ENCODE data around the gene METTL25B. TPM values are rescaled to one million over a fixed set of nuclear protein-coding genes. Genes with fewer than 3 reads are reported as not detected.

Gene METTL25B
- total and polyA plus RNA-seq, 10 of the 15 experiments (the other 5 are each of a cell fraction or from before 2014, with no cell fraction given) = 5.9 to 25.2 (median 13.5) TPM

- peak; percentile 81 for TF ChIP-seq SIN3A (IDR thresholded peaks at IDR 0.05; ENCODE audit: low read depth, low read length)
- TF ChIP-seq NKRF (conservative IDR thresholded peaks at IDR 0.05) = peak; percentile 61
- 0 out of 2 replicates have a peak, but pooled peaks have one; percentile 18 for TF ChIP-seq CHD1 (IDR thresholded peaks at IDR 0.05; ENCODE audit: low read depth, low read length)
- TF ChIP-seq ZNF622 (IDR thresholded peaks at IDR 0.05) = no peak
- TF ChIP-seq BRCA1 (IDR thresholded peaks at IDR 0.05; ENCODE audit: low read depth, low read length) = no peak
- no peak for TF ChIP-seq JUNB (IDR thresholded peaks at IDR 0.05)
- TF ChIP-seq MAX (IDR thresholded peaks at IDR 0.05; ENCODE audit: low read depth, low read length) = peak; percentile 89
Observed at GRCh38 chr1:156751757-156752481, 23.6 kb downstream of the METTL25B start (continued).

DNA sequence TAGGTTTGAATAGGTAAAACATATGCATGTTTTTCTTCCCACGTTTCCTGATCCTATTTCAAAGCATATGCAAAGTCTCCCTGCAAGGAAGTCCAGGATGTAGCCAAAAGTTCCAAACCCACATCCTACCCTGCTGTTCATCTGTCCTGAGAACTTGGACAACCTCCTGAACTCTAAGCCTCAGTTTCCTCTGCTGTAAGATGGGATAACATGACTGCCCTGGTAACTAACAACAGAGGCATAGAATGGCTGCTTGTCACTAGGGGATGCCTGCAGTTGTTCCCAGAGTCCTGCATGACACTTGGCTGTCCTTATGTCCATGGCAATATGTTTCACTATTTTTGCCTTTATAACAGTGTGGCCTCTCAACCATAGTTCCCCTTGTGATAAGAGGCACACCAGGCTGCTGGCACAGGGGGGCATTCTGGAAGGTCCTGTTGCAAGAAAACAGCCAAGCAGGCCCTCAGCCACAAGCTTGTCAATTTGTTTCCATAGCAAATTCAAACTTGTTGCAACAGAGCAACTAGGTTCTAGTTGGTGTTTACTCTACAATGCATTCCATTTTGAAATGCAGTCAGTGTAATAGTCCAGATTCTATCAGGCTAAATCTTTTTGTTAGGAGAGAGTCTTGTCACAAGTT is 24.7 kb downstream of the METTL25B start:
- H3K27ac ChIP-seq (ENCODE audit: control insufficient read depth, insufficient read depth) = peak overlapping the region; percentile 88
- peaks cover 51% of the 10 kb centered on the region for H3K79me2 ChIP-seq (ENCODE audit: control insufficient read depth, insufficient read depth, low read length)
- H3K4me3 ChIP-seq = peak overlapping the region; percentile 81
- POLR2A ChIA-PET = interaction anchor here (0.5 to 4.4 kb wide), 10 partner anchors 11 to 289 kb away, joined by 3 to 45 read pairs (median 6); partner anchors contain the start of genes ISG20L2, METTL25B, MRPL24 and PRCC
- SMC1A ChIA-PET (ENCODE audit: uncharacterized antibody, unreplicated experiment) = interaction anchor here (1.0 to 4.5 kb wide), 4 partner anchors 8 to 26 kb away, joined by 3 to 43 read pairs (median 14); partner anchors contain the start of genes ISG20L2, METTL25B and PRCC
- 0% methylated on average over 1 of the region's 1 CpG for WGBS (ENCODE audit: insufficient coverage, insufficient replicate concordance, low lambda C conversion rate, missing lambda C conversion rate)
- RAD21 ChIA-PET (ENCODE audit: unreplicated experiment) = interaction anchor here (0.9 to 4.2 kb wide), 6 partner anchors 11 to 244 kb away, joined by 3 to 34 read pairs (median 13); partner anchors contain the start of genes ISG20L2, METTL25B, MRPL24 and PRCC
- H3K9ac ChIP-seq (ENCODE audit: control insufficient read depth, insufficient read depth, low read length) = peak overlapping the region; percentile 91
- no peak for ATAC-seq
- H3K4me1 ChIP-seq (ENCODE audit: control insufficient read depth, insufficient read depth, low read length) = peaks cover 18% of the 10 kb centered on the region
- H3K4me2 ChIP-seq (ENCODE audit: control insufficient read depth, insufficient read depth) = peak overlapping the region; percentile 99
- FAIRE-seq = no peak
- no peaks in the 10 kb centered on the region for H3K27me3 ChIP-seq (replicated peaks in 1 of 2; ENCODE audit: control insufficient read depth in 2 of 2, insufficient read depth in 2 of 2, low read length in 1 of 2)
- no peaks in the 10 kb centered on the region for H3K36me3 ChIP-seq (ENCODE audit: control insufficient read depth in 2 of 2, insufficient read depth in 2 of 2, low read length in 1 of 2)
- no peaks in the 10 kb centered on the region for H4K20me1 ChIP-seq (ENCODE audit: control insufficient read depth, insufficient read depth)
- no peak for TF ChIP-seq RB1 (IDR thresholded peaks at IDR 0.05; ENCODE audit: borderline replicate concordance)
- TF ChIP-seq, protein P1, sequence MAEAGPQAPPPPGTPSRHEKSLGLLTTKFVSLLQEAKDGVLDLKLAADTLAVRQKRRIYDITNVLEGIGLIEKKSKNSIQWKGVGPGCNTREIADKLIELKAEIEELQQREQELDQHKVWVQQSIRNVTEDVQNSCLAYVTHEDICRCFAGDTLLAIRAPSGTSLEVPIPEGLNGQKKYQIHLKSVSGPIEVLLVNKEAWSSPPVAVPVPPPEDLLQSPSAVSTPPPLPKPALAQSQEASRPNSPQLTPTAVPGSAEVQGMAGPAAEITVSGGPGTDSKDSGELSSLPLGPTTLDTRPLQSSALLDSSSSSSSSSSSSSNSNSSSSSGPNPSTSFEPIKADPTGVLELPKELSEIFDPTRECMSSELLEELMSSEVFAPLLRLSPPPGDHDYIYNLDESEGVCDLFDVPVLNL (IDR thresholded peaks at IDR 0.05; ENCODE audit: low read depth, low read length) = no peak
- no peak for TF ChIP-seq NR2C2 (IDR thresholded peaks at IDR 0.05; ENCODE audit: borderline replicate concordance, control insufficient read depth, insufficient read length, low read depth)
- CTCF ChIA-PET = interaction anchor here (0.8 to 4.5 kb wide), 6 partner anchors 14 to 108 kb away, joined by 3 to 56 read pairs (median 10); partner anchors contain the start of genes METTL25B, NTRK1 and PRCC
- no peak for DNase-seq (ENCODE audit: low read depth, low spot score)
- no peak overlapping the region for H2AFZ ChIP-seq (ENCODE audit: control insufficient read depth, low read depth, low read length)
- no peaks in the 10 kb centered on the region for H3K9me3 ChIP-seq (replicated peaks; ENCODE audit: control insufficient read depth, insufficient read depth, low read length)
- intact Hi-C loops (cut with micrococcal nuclease; ENCODE audit: unreplicated experiment) (loop anchor here (2.0 kb wide), 1 partner anchor 26 kb away; no protein-coding TSS in a partner anchor), in situ Hi-C loops (cut with MboI) (no loop called here)
- no TSS peak for BruUV-seq (replicated peaks)

All from GM12878 (cell line).